DMS 273 treated with DMSO at 0.1 percent for 48 hours (cell line): ENCODE data around the gene OR52L1.
"Not testable (repeated sequence)": the region's sequence is repeated elsewhere in the genome, so short reads cannot be mapped to it uniquely, and the experiment has no call there.

Experiments
- DNase-seq: peaks from one replicate; lab custom pipeline; 2025; lab: John Stamatoyannopoulos, UW

OR52L1 gene

GRCh38 chr11:5986885-5987284 is at the start of gene OR52L1:
OR52L1 (minus strand) TSS chr11:5986985; CDS start chr11:5986930, 55 bp downstream.
- no peak for DNase-seq

GRCh38 chr11:6030708-6031405 is 44.1 kb upstream of the OR52L1 start, which contains the start of gene OR56A1:
OR56A1 (minus strand) TSS chr11:6030758; CDS start chr11:6027692, 3,066 bp downstream.
- no peak for DNase-seq

GRCh38 chr11:6027501-6027900 is 40.7 kb upstream of the OR52L1 start:
- no peak for DNase-seq

GRCh38 chr11:6025056-6025455 is 38.3 kb upstream of the OR52L1 start:
- no peak for DNase-seq

- DNase-seq: no peak
Measured at GRCh38 chr11:6022956-6023355, 36.2 kb upstream of the OR52L1 start.

GRCh38 chr11:6013042-6013441 is 26.3 kb upstream of the OR52L1 start:
- no peak for DNase-seq

GRCh38 chr11:6012035-6012668 is 25.4 kb upstream of the OR52L1 start:
- no peak for DNase-seq

GRCh38 chr11:6006846-6007245 is 20.1 kb upstream of the OR52L1 start, which contains the start of gene OR56A4:
OR56A4 (minus strand) TSS chr11:6006946; CDS start chr11:6002992, 3,954 bp downstream.
- DNase-seq: no peak

- no peak for DNase-seq
Measured at GRCh38 chr11:6006395-6006794, 19.6 kb upstream of the OR52L1 start.

GRCh38 chr11:6002202-6002699 is 15.5 kb upstream of the OR52L1 start:
- no peak for DNase-seq

GRCh38 chr11:5994791-5995190 is 8.0 kb upstream of the OR52L1 start:
- DNase-seq: no peak

- DNase-seq: no peak
Measured at GRCh38 chr11:5992604-5993251, 5.9 kb upstream of the OR52L1 start.

GRCh38 chr11:5992150-5992549 is 5.4 kb upstream of the OR52L1 start:
- DNase-seq: no peak

- no peak for DNase-seq
Measured at GRCh38 chr11:5989203-5989602, 2.4 kb upstream of the OR52L1 start.

- DNase-seq: no peak
Measured at GRCh38 chr11:5983443-5983842, 3.3 kb downstream of the OR52L1 start.

- no peak for DNase-seq
Measured at GRCh38 chr11:5973530-5973929, 13.3 kb downstream of the OR52L1 start.

GRCh38 chr11:5968394-5968793 is 18.4 kb downstream of the OR52L1 start, which contains the start of gene OR56A5:
OR56A5 (minus strand) TSS chr11:5968494; CDS start chr11:5968494, 0 bp downstream.
- no peak for DNase-seq

GRCh38 chr11:5967708-5968107 is 19.1 kb downstream of the OR52L1 start:
- no peak for DNase-seq

- no peak for DNase-seq
Measured at GRCh38 chr11:5966958-5967357, 19.8 kb downstream of the OR52L1 start.

- not testable (repeated sequence) for DNase-seq
Measured at GRCh38 chr11:5960704-5961320, 26.0 kb downstream of the OR52L1 start.

- no peak for DNase-seq
Measured at GRCh38 chr11:5955586-5955985, 31.2 kb downstream of the OR52L1 start.

GRCh38 chr11:5941951-5942350 is 44.8 kb downstream of the OR52L1 start, which contains the start of gene OR56A3:
OR56A3 (plus strand) TSS chr11:5942251; CDS start chr11:5947347, 5,096 bp downstream.
- no peak for DNase-seq
